HG02970 (cell line): ENCODE results near the gene GPBP1.
"Not testable (repeated sequence)": the region's sequence is repeated elsewhere in the genome, so short reads cannot be mapped to it uniquely, and the experiment has no call there.

Experiments
- ATAC-seq: cut with Tn5 transposase; IDR thresholded peaks from one replicate; pipeline ENCODE4 v1.9.1; 2021; ENCODE audit warnings: mild to moderate bottlenecking, moderate library complexity, moderate number of reproducible peaks; ENCODE audit not compliant: unreplicated experiment, low FRiP score

GPBP1 gene, protein sequence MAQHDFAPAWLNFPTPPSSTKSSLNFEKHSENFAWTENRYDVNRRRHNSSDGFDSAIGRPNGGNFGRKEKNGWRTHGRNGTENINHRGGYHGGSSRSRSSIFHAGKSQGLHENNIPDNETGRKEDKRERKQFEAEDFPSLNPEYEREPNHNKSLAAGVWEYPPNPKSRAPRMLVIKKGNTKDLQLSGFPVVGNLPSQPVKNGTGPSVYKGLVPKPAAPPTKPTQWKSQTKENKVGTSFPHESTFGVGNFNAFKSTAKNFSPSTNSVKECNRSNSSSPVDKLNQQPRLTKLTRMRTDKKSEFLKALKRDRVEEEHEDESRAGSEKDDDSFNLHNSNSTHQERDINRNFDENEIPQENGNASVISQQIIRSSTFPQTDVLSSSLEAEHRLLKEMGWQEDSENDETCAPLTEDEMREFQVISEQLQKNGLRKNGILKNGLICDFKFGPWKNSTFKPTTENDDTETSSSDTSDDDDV

DNA sequence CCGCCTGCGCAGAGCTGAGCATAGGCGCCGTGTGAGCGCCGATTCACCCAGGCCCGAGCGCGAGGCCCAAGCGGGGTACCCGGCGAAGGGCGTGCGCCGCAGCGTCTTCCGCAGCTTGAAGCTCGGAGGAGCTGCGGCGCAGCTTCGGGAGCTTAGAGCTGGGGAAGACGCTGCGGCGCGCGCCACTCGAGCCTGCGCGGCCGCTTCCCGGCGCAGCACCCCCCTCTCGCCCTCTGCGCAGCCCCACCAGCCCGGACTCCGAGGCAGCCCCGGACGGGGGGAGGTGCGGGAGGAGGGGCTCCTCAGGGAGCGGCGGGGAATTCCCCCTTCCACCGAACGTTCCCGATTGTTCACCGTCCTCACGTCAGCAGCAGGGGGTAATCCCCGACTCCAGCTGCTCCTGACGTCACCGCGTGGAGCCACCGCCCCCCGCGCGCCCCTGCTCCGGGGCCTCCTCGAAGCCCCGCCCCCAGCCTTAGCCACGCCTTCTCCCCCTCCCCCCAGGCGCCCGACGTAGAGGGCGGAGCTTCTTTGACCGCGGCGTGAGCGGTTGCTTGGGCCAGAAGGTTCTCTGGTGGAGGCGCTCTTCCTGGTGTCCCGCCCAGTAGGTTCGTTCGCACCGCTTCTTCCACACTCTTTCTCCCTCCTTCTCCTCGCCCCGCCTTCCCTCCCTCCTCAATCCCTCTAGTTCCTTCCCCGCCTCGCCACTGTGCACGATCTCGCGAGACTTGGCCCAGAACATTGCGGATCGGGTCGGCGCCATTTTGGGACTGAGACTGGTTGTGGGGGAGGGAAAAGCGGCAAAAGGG lies at the start of gene GPBP1:
Gene GPBP1, plus strand, starts transcription at position 741 of the 809 bp plus-strand sequence. CDS start 40,072 bp downstream, outside the sequence.
- peak; percentile 77 for ATAC-seq

DNA sequence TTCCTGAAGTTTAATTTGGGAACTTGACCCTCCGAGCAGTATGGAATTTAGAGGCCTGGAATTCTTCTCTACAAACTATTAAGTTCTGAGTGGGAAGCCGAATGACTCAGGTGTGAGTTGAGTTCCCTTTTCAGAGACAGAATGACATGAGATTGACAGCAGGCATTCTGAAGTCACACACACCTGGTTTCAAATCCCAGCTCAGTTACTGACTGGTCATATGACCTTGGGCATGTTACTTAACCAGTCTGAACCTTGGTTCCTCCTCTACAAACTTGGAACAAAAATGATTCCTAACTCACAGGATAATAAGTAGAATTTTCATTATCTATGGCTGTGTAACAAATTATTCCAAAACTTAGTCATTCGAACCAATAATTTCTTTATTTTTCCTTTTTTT lies 45.5 kb upstream of the GPBP1 start:
- ATAC-seq, result no peak

DNA sequence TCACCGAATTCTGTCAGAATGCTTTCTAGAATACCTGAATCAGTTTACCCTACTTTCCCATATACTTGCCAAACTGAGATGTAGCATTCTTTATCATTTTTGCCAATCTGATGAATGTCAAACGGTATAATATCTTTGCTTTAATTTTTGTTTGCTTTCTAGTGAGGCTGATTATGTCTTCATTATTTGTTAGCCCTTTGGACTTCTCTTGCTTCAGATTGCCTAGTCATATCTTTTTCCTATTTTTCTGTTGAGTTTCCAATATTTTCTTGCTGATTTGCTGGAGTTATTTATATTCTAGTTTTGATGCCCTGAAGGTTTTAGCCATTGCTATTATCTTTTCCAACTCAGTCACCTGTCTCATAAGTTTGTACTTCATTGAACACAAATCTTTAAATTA lies 40.3 kb upstream of the GPBP1 start:
- no peak for ATAC-seq

DNA sequence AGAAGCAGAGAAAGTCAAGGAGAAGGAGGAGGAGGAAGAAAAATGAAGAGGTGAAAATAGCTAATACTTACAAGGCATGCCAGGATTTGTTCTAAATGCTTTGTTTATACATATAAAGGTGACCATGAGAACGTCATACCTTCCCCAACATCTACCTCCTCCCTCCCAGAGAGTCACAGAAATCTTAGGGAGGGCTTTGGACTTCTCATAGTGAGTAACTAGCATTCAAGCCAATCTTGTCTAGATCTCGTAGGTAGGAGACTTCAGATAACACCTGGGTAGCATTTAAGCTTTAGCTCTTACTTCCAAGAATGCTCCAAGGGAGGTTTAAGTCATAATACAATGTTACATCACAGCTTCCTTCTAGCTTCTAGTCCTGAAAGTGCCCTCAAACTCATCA lies 36.5 kb upstream of the GPBP1 start:
- no peak for ATAC-seq

DNA sequence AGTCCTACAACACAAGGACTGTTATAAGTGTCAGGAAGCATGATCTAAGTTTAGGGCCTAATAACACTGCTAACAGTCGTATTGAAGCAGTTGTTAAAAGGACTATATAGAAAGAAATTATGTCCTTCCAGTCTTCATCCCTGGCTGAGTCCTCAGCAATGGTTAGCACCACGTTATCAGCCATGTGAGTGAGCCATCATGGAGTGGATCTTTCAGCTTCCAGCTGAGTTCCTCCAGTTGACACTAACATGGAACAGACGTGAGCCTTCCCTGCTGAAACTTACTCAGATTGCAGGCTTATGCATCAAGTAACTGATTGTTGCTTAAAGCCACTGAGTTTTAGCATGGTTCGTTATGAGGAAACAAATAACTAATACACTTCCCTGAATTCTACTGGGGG lies 21.5 kb upstream of the GPBP1 start:
- no peak for ATAC-seq

DNA sequence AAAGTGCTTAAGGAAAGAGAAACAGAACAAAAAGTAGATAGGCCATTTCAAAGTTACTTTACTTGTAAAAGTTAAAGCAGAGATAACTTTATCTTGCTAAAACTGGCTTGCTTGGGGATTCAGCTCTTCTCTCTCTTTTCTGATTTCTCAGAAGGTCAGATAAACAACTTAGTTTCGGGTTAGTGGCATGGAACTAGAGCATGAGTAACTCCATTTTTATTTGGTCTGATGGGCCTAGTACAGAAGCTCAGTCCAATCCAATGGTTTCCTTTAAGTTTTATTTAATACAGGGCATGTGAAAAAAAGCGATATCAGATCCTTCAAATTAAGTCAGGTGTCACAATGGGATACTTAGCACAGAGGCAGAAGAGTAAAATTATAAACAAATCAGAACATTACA lies 18.8 kb upstream of the GPBP1 start:
- no peak for ATAC-seq

DNA sequence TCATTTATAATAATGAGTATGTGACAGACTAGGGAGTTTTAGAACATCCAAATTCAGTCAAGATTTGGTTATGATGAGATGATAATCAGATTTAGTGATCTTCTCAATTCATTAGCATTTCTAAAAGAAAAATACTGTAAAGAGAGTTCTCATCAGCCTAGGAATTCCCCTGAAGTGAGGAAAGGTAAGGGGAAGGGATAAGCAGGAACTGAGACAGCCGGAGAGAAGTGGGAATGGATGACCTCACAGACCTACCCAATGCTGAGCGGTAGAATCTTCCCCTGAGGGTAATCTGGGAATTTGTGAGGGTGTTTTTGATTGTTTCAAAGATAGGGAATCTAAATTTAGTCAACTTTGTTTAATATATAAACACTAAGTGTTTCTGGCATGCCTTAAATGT lies 16.7 kb upstream of the GPBP1 start:
- no peak for ATAC-seq

DNA sequence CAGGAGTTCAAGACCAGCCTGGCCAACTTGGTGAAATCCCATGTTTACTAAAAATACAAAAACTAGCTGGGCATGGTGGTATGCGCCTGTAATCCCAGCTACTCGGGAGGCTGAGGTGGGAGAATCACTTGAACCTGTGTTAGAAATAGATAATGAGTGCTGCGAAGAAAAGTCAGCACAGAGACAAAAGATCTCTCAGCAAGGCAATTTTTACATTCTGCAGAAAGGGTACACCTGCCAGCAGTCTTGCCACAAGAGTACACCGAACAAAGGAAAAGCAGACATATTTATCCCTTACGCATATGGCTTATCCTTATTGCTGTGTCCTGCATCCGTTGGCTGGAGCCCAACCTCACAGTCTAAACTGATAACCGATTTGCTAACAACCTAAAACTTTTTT lies 16.2 kb upstream of the GPBP1 start:
- no peak for ATAC-seq

DNA sequence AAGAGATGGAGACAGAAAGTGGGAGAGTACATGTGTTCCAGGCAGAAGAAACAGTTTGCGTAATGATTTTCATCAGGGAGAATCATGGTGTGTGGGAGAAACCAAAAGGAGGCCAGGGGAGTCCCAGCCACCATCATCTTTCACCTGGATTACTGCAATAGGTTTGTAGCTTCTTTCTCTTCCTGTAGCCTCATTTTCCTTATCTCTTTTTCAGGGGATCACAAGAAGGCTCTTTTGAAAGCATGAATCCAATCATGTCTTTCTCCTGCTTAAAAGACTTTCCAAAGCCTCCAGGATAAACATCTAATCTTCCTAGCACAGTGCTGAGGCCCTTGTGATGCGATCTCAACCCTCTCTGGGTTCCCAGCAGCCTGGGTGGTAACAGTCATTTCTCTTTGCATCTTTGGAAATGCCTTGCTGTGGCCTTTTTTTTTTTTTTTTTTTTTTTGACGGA lies 10.3 kb upstream of the GPBP1 start:
- no peak for ATAC-seq

DNA sequence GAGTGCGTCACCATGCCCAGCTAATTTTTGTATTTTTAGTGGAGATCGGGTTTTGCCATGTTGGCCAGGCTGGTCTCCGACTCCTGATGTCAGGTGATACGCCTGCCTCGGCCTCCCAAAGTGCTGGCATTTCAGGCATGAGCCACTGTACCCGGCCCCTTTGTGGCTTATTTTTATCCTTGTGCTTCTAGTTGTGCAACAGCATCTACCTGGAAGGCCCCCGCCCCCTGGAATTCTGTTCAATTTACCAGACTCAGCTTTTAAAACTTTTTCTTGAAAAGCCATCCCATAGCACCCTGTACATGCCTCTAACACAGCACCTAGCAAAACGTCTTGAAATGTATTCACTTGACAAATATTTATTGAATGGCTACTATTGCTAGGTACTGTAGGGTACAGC lies 9.7 kb upstream of the GPBP1 start:
- no peak for ATAC-seq

DNA sequence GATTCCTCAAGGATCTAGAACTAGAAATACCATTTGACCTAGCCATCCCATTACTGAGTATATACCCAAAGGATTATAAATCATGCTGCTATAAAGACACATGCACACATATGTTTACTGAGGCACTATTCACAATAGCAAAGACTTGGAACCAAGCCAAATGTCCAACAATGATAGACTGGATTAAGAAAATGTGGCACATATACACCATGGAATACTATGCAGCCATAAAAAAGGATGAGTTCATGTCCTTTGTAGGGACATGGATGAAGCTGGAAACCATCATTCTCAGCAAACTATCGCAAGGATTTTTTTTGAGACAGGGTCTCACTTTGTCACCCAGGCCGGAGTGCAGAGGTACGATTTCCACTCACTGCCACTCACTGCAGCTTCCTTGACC lies 8.7 kb upstream of the GPBP1 start:
- ATAC-seq, result not testable (repeated sequence)

DNA sequence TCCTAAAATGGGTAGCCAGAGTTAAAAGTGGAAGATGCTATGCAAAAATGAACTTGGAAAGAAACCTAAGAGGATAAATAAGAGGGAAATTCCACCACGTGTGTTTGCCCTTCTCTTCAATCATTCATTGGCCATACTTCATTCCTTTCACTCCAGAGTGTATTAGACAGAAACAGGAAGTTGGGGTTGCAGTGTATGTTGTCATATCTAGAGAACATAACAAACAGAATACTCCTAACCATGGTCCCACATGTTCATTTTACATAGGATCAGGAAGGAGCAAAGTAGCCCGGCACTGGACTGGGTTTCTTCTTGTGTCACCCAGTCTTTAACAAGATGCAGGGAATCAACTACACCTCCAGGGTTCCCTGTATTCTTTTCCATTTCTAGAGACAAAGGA lies 7.6 kb upstream of the GPBP1 start:
- ATAC-seq, result no peak

DNA sequence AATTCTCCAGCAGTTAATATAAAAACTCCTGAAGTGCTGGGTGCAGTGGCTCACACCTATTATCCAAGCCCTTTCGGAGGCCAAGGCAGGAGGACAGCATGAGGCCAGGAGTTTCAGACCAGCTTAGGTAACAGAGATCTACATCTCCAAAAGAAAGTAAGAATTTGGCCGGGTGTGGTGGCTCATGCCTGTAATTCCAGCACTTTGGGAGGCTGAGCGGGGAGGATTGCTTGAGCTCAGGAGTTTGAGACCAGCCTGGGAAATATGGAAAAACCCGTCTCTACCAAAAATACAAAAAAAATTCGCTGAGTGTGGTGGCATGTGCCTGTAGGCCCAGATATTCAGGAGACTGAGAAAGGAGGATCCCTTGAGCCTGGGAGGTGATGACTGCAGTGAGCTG lies 6.7 kb upstream of the GPBP1 start:
- ATAC-seq, result no peak

DNA sequence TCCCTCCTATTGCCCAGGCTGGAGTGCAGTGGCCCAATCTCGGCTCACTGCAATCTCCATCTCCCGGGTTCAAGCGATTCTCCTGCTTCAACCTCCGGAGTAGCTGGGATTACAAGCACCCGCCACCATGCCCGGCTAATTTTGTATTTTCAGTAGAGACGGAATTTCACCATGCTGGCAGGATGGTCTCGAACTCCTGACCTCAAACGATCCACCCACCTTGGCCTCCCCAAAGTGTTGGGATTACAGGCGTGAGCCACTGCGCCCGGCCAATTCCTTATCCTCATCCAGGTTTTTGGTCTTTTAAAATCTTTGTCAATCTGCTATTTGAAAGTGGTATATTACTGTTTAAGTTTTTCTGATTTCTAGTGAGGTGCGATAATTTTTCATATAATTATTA lies 3.7 kb upstream of the GPBP1 start:
- ATAC-seq, result not testable (repeated sequence)

DNA sequence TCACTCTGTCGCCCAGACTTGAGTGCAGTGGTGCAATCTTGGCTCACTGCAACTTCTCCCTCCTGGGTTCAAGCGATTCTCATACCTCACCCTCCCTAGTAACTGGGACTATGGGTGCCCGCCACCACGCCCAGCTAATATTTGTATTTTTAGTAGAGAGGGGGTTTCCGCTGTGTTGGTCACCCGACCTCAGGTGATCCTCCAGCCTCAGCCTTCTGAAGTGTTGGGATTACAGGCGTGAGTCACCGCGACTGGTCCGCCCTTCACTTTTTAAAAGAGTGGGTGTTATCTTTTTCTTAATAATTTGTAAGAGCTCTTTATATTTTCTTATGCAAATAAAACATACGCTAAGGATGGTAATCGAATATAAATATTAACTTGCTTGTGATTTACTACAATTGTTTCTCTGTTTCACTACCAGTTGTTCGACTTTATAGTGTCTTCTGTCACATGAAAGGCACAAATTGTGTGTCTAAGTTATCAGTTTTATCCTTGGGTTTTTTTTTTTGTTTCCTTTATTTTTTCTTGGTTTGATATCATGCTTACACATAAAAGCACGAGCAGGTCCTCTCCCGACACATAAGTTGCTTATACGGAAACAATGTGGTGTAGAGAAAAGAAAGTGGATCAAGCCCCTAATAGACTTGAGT lies 1.9 kb upstream of the GPBP1 start:
- ATAC-seq, result no peak

DNA sequence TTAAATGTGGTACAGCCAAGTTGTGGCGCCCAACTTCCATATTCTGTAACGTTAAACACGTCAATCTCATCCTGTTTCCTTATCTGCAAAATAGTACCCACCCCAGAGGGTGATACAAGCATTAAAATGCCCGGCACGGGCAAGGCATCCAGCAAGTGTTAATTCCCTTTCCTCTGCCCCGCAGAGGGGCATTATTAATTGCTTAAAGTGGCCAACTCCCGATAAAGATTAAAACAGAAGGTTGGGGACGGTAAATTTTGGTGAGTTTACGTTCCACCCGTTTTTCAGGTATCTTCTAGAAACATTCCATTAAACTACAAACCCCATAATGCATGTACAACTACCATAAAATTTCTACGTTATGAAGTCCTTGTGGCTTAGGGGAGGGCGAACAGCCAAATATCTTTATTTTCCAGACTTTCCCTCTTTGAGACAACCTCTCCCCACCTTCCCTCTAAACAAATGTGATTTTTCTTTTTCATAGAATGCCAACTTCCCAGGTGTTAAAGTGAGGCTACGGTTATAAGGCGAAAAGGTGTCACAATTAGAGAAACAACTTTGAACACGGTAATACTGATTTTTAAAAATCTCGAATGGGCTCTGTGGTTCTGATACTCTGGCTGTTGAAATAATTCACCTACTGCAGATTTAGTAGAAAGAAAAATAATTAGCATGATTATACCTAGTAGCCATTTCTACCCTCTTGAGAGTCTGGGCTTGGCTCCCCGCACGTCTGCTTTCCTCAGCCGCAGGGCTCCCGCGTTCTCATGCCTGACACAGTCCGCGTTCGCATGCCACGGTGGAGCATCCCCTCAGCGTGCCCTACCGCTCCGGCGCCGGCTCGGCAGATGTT lies 1.2 kb upstream of the GPBP1 start:
- ATAC-seq, result no peak

DNA sequence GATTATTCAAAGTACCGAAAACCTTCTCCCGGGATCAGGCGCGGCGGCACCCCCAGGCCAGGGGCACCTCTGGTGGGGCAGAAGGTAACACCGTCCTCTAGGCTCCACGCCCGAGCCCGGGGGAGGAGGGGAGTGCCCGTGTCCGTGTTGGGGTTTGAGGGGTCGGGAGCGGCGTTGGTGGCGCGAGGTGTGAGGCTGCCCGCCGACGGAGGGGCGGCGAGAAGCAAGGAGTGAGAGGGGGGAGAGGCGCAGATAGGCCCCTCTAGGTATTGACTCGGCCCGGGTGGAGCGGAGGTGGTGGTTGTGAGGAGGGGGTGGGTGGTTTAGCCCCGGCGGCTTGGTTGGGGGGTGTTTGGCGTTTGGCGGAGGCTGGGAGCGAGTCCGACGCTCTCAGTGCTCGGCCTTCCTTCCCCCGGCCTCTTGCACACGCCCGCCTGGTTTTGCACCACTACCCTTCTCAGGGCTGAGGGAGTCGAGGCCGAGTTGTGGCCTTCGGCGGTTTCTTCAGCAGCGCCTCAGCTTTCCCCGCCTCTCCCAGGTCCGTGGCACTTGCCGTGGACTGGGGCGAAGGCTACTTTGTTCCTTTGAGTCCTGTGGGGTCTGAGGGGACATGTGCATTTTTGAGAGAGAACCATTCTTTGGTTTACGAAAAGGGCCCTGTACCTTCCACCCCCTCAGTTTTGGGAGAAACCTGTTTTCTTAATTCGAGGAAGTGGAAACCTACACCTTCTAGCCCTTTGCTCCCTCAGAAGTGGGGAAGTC lies 450 bp downstream of the GPBP1 start:
- peak; percentile 2 for ATAC-seq

DNA sequence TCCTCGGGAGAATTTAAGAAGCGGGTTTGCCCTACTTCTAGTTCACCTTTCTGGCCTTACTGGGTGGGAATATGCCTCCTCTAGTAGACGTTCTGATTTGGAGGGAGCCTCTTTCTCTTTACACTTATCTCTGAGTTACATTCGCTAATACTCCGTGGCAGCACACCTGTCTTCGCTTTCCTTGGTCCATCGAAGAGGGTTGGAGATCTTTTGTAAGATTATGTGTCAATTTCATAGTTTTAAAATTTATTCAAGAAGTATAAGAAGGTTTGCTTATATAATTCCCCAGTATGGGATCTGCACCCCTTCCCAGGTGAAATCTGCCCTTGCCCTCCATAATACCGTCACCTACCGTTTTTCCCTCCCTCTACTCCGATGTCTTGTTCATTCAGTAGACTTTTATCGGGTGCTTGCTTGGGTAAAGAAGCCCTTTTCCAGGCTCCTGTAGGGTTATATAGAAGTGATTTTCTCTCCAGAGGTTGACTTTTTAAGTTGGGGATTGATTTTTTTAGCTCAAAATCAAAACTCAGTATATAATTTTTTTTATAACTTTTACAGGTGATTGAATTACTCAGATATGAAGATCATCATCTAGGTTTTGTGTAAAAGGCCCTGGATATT lies 1.1 kb downstream of the GPBP1 start:
- ATAC-seq, result no peak
